GM21529 (cell line): ENCODE measurements around the gene DAAM2.

Experiments
- ATAC-seq: cut with Tn5 transposase; IDR thresholded peaks from one replicate; pipeline ENCODE4 v1.9.1; 2021; ENCODE audit not compliant: unreplicated experiment

The DAAM2 gene

GRCh38 chr6:39904946-39905639 lies 112.9 kb downstream of the DAAM2 start:
- ATAC-seq: no peak

- ATAC-seq: no peak
Observed at GRCh38 chr6:39905640-39905975, 113.4 kb downstream of the DAAM2 start.

- no peak for ATAC-seq
Observed at GRCh38 chr6:39906318-39906761, 114.2 kb downstream of the DAAM2 start.

- no peak for ATAC-seq
Observed at GRCh38 chr6:39907871-39908575, 115.8 kb downstream of the DAAM2 start.

GRCh38 chr6:39908838-39909583 lies 116.8 kb downstream of the DAAM2 start:
- ATAC-seq: no peak

GRCh38 chr6:39909701-39910100 lies 117.5 kb downstream of the DAAM2 start:
- ATAC-seq: no peak

GRCh38 chr6:39910164-39910563 lies 118.0 kb downstream of the DAAM2 start:
- ATAC-seq: no peak

- no peak for ATAC-seq
Observed at GRCh38 chr6:39910744-39911143, 118.6 kb downstream of the DAAM2 start.

- ATAC-seq: no peak
Observed at GRCh38 chr6:39911513-39912125, 119.4 kb downstream of the DAAM2 start.

- no peak for ATAC-seq
Observed at GRCh38 chr6:39912446-39912845, 120.3 kb downstream of the DAAM2 start.

GRCh38 chr6:39913391-39913916 lies 121.3 kb downstream of the DAAM2 start:
- no peak for ATAC-seq

GRCh38 chr6:39914239-39914638 lies 122.1 kb downstream of the DAAM2 start:
- ATAC-seq: no peak

GRCh38 chr6:39915866-39916265 lies 123.7 kb downstream of the DAAM2 start:
- ATAC-seq: no peak

GRCh38 chr6:39917329-39917728 lies 125.2 kb downstream of the DAAM2 start:
- ATAC-seq: no peak

GRCh38 chr6:39917981-39918380 lies 125.8 kb downstream of the DAAM2 start:
- no peak for ATAC-seq

- ATAC-seq: no peak
Observed at GRCh38 chr6:39918831-39919230, 126.7 kb downstream of the DAAM2 start.

GRCh38 chr6:39920157-39920556 lies 128.0 kb downstream of the DAAM2 start:
- ATAC-seq: no peak

GRCh38 chr6:39922821-39923220 lies 130.6 kb downstream of the DAAM2 start:
- ATAC-seq: no peak

- no peak for ATAC-seq
Observed at GRCh38 chr6:39923394-39923793, 131.2 kb downstream of the DAAM2 start.

- no peak for ATAC-seq
Observed at GRCh38 chr6:39923861-39924260, 131.7 kb downstream of the DAAM2 start.

- ATAC-seq: no peak
Observed at GRCh38 chr6:39924283-39924682, 132.1 kb downstream of the DAAM2 start.
